ENCODE measurements around the gene PRMT3.

DNA sequence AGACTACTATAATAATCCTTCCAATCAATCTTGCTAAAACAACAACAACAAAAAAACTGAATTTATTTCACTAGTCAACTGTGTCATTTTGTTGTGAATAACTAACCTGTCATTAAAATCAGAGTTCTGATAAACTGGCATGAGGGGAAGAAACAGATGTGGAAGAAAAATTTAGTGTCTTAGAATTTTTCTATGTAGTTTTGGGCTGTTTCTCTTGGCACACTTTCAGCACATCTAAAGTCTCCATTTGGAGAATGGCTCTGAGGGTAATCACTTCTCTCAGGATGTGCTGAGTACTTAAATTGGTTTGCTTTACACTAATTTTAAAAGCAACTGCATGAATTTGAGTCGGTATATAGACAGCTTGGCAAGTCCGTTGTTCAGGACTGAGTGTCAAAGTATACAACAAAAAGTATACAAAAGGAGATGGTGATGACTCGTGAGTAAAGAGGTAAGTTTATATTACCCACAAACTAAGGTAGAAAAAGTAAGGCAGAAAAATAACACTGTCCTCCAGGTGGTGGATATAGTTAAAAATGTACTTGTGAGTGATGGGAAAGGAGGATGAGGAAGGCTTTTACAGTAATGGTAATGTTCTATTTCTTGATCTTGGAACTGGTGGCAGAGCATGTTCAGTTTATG is 13.8 kb upstream of the PRMT3 start:
- TF ChIP-seq, protein P1, sequence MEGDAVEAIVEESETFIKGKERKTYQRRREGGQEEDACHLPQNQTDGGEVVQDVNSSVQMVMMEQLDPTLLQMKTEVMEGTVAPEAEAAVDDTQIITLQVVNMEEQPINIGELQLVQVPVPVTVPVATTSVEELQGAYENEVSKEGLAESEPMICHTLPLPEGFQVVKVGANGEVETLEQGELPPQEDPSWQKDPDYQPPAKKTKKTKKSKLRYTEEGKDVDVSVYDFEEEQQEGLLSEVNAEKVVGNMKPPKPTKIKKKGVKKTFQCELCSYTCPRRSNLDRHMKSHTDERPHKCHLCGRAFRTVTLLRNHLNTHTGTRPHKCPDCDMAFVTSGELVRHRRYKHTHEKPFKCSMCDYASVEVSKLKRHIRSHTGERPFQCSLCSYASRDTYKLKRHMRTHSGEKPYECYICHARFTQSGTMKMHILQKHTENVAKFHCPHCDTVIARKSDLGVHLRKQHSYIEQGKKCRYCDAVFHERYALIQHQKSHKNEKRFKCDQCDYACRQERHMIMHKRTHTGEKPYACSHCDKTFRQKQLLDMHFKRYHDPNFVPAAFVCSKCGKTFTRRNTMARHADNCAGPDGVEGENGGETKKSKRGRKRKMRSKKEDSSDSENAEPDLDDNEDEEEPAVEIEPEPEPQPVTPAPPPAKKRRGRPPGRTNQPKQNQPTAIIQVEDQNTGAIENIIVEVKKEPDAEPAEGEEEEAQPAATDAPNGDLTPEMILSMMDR (conservative IDR thresholded peaks at IDR 0.05; ENCODE audit: low read depth, low read length): no peak
- TF ChIP-seq EZH2 (IDR thresholded peaks at IDR 0.05; ENCODE audit: borderline replicate concordance, low read depth, low read length, poor library complexity, severe bottlenecking): no peak
